ENCODE measurements around the gene CDCA3. TPM values are rescaled to one million over a fixed set of nuclear protein-coding genes. Genes with fewer than 3 reads are reported as not detected.

Gene CDCA3
- total RNA-seq, 6 donors from 2014 or later: 0.39 to 10.3 (median 2.8) TPM; not detected in 1

DNA sequence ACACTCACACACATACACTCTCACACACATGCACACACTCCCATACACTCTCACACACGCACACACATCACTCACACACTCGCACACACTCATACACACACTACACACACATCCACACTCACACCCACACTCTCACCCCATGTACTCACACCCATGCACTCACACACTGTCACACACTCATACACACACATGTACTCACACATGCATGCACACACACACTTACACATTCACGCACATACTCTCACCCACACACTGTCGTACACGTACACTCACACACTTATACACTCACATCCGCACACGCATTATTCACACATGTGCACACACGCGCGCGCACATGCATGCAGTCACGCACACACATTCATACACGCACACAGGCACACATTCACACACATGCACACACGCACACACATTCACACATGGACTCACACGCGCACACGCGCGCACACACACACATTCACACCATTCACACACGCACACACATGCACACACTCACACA lies 33.4 kb downstream of the CDCA3 start:
- Histone ChIP-seq H3K36me3 (peaks cover 0 to 10% (median 2%) of the 10 kb centered on the region in 4 donors), H3K4me1 (peaks cover 12 to 18% (median 15%) of the 10 kb centered on the region in 4 donors), H3K27ac (no peak overlapping the region), H3K9me3 (no peaks in the 10 kb centered on the region), H3K27me3 (peaks cover 0 to 2% (median 0%) of the 10 kb centered on the region in 4 donors), H3K4me3 (no peak overlapping the region)
- 84 to 96% methylated on average over 18 to 20 of the region's 20 CpGs for whole genome bisulfite sequencing, 2 donors
- TF ChIP-seq POLR2A (IDR thresholded peaks at IDR 0.05) (no peak), EP300 (IDR thresholded peaks at IDR 0.05) (no peak), POLR2AphosphoS5 (IDR thresholded peaks at IDR 0.05) (no peak)
- DNase-seq (no peak), ATAC-seq (ENCODE audit: low FRiP score in 2 of 2) (no peak)

DNA sequence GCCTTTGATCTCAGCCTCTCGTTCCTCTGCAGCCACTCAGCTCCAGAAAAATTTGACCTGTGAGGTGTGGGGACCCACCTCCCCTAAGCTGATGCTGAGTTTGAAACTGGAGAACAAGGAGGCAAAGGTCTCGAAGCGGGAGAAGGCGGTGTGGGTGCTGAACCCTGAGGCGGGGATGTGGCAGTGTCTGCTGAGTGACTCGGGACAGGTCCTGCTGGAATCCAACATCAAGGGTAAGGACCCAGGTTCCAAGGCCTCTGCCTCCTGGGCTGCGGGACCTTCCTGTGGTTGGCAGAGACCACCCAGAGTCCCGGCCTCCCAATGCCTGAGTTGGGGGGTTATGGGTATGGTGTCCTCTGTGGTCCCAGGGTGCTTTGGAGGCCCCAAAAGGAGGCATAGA lies 34.0 kb downstream of the CDCA3 start:
- TF ChIP-seq, protein P1, sequence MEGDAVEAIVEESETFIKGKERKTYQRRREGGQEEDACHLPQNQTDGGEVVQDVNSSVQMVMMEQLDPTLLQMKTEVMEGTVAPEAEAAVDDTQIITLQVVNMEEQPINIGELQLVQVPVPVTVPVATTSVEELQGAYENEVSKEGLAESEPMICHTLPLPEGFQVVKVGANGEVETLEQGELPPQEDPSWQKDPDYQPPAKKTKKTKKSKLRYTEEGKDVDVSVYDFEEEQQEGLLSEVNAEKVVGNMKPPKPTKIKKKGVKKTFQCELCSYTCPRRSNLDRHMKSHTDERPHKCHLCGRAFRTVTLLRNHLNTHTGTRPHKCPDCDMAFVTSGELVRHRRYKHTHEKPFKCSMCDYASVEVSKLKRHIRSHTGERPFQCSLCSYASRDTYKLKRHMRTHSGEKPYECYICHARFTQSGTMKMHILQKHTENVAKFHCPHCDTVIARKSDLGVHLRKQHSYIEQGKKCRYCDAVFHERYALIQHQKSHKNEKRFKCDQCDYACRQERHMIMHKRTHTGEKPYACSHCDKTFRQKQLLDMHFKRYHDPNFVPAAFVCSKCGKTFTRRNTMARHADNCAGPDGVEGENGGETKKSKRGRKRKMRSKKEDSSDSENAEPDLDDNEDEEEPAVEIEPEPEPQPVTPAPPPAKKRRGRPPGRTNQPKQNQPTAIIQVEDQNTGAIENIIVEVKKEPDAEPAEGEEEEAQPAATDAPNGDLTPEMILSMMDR (IDR thresholded peaks at IDR 0.05): no peak
- TF ChIP-seq POLR2A (IDR thresholded peaks at IDR 0.05) (no peak), POLR2AphosphoS5 (IDR thresholded peaks at IDR 0.05) (no peak), EP300 (IDR thresholded peaks at IDR 0.05) (no peak)
- ATAC-seq (ENCODE audit: low FRiP score in 2 of 2) (no peak), DNase-seq (no peak)
- H3K4me1 ChIP-seq: peaks cover 11 to 14% (median 12%) of the 10 kb centered on the region in 4 donors
- no peaks in the 10 kb centered on the region for H3K9me3 ChIP-seq
- no peak overlapping the region for H3K27ac ChIP-seq
- peaks cover 0 to 2% (median 0%) of the 10 kb centered on the region in 4 donors for H3K27me3 ChIP-seq
- peaks cover 0 to 10% (median 2%) of the 10 kb centered on the region in 4 donors for H3K36me3 ChIP-seq
- no peak overlapping the region for H3K4me3 ChIP-seq
- WGBS, 2 donors: 92 to 93% methylated on average over 8 of the region's 8 CpGs

DNA sequence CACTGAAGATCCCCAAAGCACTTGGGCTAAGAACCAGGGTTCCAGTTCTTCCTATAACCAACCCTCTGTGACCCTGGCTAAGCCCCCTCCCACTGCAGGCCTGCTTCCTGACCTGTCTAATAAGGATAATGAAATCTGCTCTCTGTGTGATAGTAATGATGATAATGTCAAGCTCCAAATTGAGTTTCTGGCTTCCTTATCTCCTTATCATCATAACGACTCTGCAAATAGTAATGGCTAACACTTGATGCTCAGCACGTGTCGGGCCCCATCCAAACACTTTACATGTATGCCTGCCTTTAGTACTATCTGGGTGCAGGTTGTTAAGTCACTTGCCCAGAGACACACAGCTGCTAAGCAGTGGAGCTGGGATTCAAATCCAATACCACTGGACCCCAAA lies 34.5 kb downstream of the CDCA3 start:
- peaks cover 6 to 9% (median 7%) of the 10 kb centered on the region in 4 donors for H3K4me1 ChIP-seq
- no peak overlapping the region for H3K4me3 ChIP-seq
- H3K27ac ChIP-seq: no peak overlapping the region
- 41 to 66% methylated on average over 3 of the region's 3 CpGs for WGBS, 2 donors
- ATAC-seq (ENCODE audit: low FRiP score in 2 of 2): no peak
- no peaks in the 10 kb centered on the region for H3K27me3 ChIP-seq
- TF ChIP-seq, protein P1 (IDR thresholded peaks at IDR 0.05): no peak
- TF ChIP-seq POLR2AphosphoS5 (IDR thresholded peaks at IDR 0.05): no peak
- TF ChIP-seq POLR2A (IDR thresholded peaks at IDR 0.05): no peak
- no peak for TF ChIP-seq EP300 (IDR thresholded peaks at IDR 0.05)
- H3K9me3 ChIP-seq: no peaks in the 10 kb centered on the region
- no peak for DNase-seq
- H3K36me3 ChIP-seq: peaks cover 0 to 10% (median 2%) of the 10 kb centered on the region in 4 donors

DNA sequence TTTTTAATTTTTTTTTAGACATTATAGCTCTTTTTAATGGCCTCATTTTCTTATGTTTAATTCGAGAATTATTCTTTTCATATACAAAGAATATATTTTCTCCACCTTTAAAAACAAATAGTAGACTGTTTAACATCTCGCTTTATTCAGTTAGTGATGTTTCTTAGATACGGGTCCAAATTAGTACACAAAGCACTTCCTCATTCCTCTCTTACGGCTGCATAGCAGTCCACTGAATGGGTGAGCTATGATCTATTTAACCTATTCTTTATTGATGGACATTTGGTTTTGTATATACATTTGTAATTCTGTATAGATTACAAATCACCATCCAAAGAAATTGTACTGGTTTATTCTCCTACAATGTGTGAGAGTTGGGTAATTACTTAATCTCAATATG lies 37.7 kb downstream of the CDCA3 start:
- peaks cover 0 to 10% (median 1%) of the 10 kb centered on the region in 4 donors for H3K36me3 ChIP-seq
- H3K27ac ChIP-seq: no peak overlapping the region
- DNase-seq (no peak), ATAC-seq (ENCODE audit: low FRiP score in 2 of 2) (no peak)
- no peaks in the 10 kb centered on the region for H3K27me3 ChIP-seq
- no peak for TF ChIP-seq EP300 (IDR thresholded peaks at IDR 0.05)
- TF ChIP-seq, protein P1 (IDR thresholded peaks at IDR 0.05): no peak
- TF ChIP-seq POLR2A (IDR thresholded peaks at IDR 0.05): no peak
- no peak for TF ChIP-seq POLR2AphosphoS5 (IDR thresholded peaks at IDR 0.05)
- H3K4me3 ChIP-seq: no peak overlapping the region
- no peaks in the 10 kb centered on the region for H3K9me3 ChIP-seq
- no peaks in the 10 kb centered on the region for H3K4me1 ChIP-seq
- WGBS, 2 donors: 42 to 49% methylated on average over 4 of the region's 4 CpGs

DNA sequence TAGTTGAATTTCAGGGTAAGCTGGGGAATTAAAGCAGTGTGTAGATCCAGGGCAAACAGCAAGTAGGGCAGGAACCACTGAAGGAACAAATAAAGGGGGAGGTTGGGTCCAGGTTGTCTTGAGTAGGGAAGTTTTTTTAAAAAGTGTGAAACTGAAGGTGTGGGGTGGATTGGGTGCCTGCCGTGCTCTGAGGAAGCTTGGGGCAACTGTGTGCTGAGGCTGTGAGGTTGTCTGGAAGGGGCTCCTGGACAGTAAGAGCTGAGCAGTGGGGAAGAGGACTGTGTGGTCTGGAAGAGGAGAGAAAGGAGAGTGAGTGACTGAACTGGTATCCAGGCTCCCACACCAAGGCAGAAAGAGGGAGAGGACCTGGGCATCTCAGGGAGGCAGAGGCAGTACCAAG lies 40.3 kb downstream of the CDCA3 start:
- Histone ChIP-seq H3K36me3 (no peaks in the 10 kb centered on the region), H3K4me1 (no peaks in the 10 kb centered on the region), H3K4me3 (no peak overlapping the region), H3K27me3 (no peaks in the 10 kb centered on the region), H3K27ac (no peak overlapping the region), H3K9me3 (no peaks in the 10 kb centered on the region)
- no peak for TF ChIP-seq POLR2A (IDR thresholded peaks at IDR 0.05)
- TF ChIP-seq, protein P1 (IDR thresholded peaks at IDR 0.05): no peak
- no peak for TF ChIP-seq EP300 (IDR thresholded peaks at IDR 0.05)
- no peak for TF ChIP-seq POLR2AphosphoS5 (IDR thresholded peaks at IDR 0.05)
- DNase-seq: no peak
- WGBS, 2 donors: 45 to 81% methylated on average over 1 of the region's 1 CpG
- no peak for ATAC-seq (ENCODE audit: low FRiP score in 2 of 2)

Data from upper lobe of left lung (tissue), 6 donors.